DOHH2 (cell line): Measurements from ENCODE around the gene ZDHHC17.

Experiments
- H3F3A ChIP-seq: fragments of 200-600 bp; sonication (generic), shearing (Covaris generic); 2 replicates; pipeline ENCODE4 v1.6.0; 2016; ENCODE audit warnings: antibody characterized with exemption, mild to moderate bottlenecking; ENCODE audit not compliant: control insufficient read depth, insufficient read depth
- H3K27ac ChIP-seq: fragments of 200-600 bp; sonication (generic); 2 replicates; pipeline ENCODE4 v1.5.1; 2014; ENCODE audit warnings: low read depth, mild to moderate bottlenecking, low read length, moderate library complexity
- H3K27me3 ChIP-seq: fragments of 200-600 bp; sonication (generic); 2 replicates; pipeline ENCODE4 v1.6.1; 2014; ENCODE audit warnings: mild to moderate bottlenecking, low read length, mixed read lengths; ENCODE audit not compliant: control insufficient read depth
- H3K36me3 ChIP-seq: fragments of 200-600 bp; sonication (generic); 2 replicates; pipeline ENCODE4 v1.6.1; 2014; ENCODE audit warnings: mild to moderate bottlenecking, low read length, moderate library complexity, mixed read lengths; ENCODE audit not compliant: control insufficient read depth
- H3K4me1 ChIP-seq: fragments of 200-600 bp; sonication (generic); 2 replicates; pipeline ENCODE4 v1.6.1; 2014; ENCODE audit warnings: mild to moderate bottlenecking, low read length, mixed read lengths; ENCODE audit not compliant: control insufficient read depth
- H3K4me2 ChIP-seq: fragments of 200-600 bp; sonication (generic); 2 replicates; pipeline ENCODE4 v1.6.0; 2014; ENCODE audit warnings: mild to moderate bottlenecking, low read length, moderate library complexity
- H3K4me3 ChIP-seq: fragments of 200-600 bp; sonication (generic); 2 replicates; pipeline ENCODE4 v1.5.1; 2014; ENCODE audit warnings: mild to moderate bottlenecking, low read length, mixed read lengths
- H3K79me2 ChIP-seq: fragments of 200-600 bp; sonication (generic); 2 replicates; pipeline ENCODE4 v1.6.1; 2014; ENCODE audit warnings: mild to moderate bottlenecking, low read length, mixed read lengths; ENCODE audit not compliant: control insufficient read depth
- H3K9me2 ChIP-seq: fragments of 200-600 bp; sonication (generic); replicated peaks from 2 replicates; pipeline ENCODE4 v1.6.1; 2014; ENCODE audit warnings: mild to moderate bottlenecking, low read length, mixed read lengths; ENCODE audit not compliant: control insufficient read depth
- H3K9me3 ChIP-seq: fragments of 200-600 bp; sonication (generic); 2 replicates; pipeline ENCODE4 v1.6.1; 2014; ENCODE audit warnings: antibody characterized with exemption, low read length, mixed read lengths; ENCODE audit not compliant: control insufficient read depth, insufficient read depth
- H4K20me1 ChIP-seq: fragments of 200-600 bp; sonication (generic); 2 replicates; pipeline ENCODE4 v1.6.0; 2014; ENCODE audit warnings: low read depth, mild to moderate bottlenecking, antibody characterized with exemption, low read length, moderate library complexity; ENCODE audit not compliant: control insufficient read depth, insufficient read depth
- EZH2phosphoT487 ChIP-seq: fragments of 200-600 bp; sonication (generic); IDR thresholded peaks from 2 replicates; pipeline ENCODE4 v1.6.1; 2017; ENCODE audit warnings: borderline replicate concordance, mild to moderate bottlenecking, antibody characterized with exemption, low read length, moderate library complexity, mixed read lengths
- TF ChIP-seq, protein P1 (sequence below): fragments of 200-600 bp; sonication (generic); IDR thresholded peaks from one replicate; pipeline ENCODE4 v1.5.1; 2014; ENCODE audit warnings: antibody characterized with exemption, mild to moderate bottlenecking, low read depth, low read length; ENCODE audit not compliant: poor library complexity, severe bottlenecking

The ZDHHC17 gene

DNA sequence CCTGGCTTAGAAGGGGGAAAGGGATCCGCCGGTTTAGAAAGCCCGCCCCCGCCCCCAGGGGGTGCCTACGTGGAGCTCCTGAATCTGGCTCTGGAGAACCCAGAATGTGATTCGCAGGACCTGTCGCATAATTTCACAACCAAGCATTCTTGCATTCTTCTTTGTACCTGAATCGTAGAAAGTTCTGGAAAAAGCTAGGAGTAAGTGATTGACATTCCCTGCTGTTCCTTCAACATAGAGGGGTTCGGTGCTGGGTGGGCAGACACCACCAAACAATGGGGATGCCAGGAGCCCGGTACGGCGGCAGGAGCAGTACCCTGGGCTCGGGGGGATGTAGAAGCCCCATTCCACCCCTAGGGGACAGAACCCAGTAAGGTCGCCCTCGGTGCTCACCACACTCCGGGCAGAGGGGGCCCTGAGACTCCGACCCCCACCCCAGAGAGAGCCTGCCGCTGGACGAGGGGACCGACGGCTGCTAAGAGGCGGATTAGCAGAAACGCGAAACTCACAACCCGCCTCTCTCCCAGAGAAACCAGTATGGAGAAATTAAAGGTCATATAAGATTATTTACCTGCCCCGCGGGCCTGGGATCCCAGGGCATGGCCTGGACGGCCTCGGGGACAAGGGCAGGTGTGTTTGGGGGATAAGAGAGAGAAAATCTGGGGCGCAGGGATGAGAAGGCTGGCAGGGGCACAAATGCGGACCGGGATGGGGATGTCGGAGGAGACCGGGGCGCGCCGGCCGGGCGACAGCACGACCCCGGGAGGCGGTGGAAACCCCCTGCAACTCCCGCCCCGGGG lies 114.4 kb downstream of the ZDHHC17 start:
- Histone ChIP-seq H3K9me2 (no peaks in the 10 kb centered on the region), H4K20me1 (no peaks in the 10 kb centered on the region), H3K27me3 (peaks cover 63% of the 10 kb centered on the region), H3K4me3 (peak overlapping the region; percentile 75), H3K79me2 (no peaks in the 10 kb centered on the region), H3K36me3 (no peaks in the 10 kb centered on the region), H3K4me2 (peak overlapping the region; percentile 72), H3K27ac (no peak overlapping the region), H3F3A (peaks cover 4% of the 10 kb centered on the region; the same call in 1 of the 2 replicates), H3K4me1 (peaks cover 13% of the 10 kb centered on the region), H3K9me3 (no peaks in the 10 kb centered on the region)
- TF ChIP-seq EZH2phosphoT487 = no peak
- TF ChIP-seq, protein P1, sequence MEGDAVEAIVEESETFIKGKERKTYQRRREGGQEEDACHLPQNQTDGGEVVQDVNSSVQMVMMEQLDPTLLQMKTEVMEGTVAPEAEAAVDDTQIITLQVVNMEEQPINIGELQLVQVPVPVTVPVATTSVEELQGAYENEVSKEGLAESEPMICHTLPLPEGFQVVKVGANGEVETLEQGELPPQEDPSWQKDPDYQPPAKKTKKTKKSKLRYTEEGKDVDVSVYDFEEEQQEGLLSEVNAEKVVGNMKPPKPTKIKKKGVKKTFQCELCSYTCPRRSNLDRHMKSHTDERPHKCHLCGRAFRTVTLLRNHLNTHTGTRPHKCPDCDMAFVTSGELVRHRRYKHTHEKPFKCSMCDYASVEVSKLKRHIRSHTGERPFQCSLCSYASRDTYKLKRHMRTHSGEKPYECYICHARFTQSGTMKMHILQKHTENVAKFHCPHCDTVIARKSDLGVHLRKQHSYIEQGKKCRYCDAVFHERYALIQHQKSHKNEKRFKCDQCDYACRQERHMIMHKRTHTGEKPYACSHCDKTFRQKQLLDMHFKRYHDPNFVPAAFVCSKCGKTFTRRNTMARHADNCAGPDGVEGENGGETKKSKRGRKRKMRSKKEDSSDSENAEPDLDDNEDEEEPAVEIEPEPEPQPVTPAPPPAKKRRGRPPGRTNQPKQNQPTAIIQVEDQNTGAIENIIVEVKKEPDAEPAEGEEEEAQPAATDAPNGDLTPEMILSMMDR = peak; percentile 25

DNA sequence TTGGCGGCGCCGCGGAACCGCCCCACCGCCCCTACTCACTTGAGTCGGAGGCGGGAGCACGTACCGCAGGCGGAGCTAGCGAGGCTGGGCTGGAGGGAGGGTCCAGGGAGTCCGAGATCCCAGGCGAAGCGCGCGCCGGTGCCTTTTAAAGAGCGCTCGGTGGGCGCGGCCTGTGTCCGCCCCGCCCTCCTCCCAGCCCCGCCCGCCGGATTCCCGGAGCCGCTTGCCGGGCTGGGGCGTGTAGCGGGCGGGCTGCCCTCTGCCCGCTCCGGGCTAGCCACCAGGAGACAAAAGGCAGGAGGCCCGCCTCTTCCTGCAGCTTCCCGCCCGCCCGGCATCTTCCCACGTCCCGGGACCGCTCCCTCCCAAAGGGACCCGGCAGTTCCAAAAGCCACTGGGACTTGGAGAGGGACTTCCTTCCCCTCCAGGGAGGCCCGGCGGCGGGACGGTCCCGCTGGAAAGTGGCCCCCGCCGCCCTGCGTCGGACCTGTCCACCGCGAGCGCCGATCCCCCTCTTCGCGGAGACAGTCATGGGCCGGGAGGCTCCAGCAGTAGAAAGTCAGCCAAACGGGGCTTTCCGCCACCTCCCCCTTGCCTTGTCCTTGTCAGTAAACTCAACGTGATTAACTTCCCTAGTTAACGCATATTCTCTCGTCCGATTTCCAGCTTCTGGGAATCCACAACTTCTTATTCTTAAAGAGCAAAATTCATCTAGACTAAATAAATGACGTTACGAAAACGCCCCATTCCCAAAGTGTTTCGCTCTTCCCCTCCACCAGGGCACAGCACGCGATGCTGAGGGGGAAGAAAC lies 115.2 kb downstream of the ZDHHC17 start, which contains the start of gene CSRP2:
Gene CSRP2, minus strand, starts transcription at position 121 of the 811 bp plus-strand sequence. CDS start 12,759 bp downstream, outside the sequence.
- peak within 1 kb of the TSS; percentile 75 for H3K4me3 ChIP-seq
- TF ChIP-seq, protein P1 = no peak
- TF ChIP-seq EZH2phosphoT487 = no peak
- H3K36me3 ChIP-seq = no peaks in the 10 kb centered on the region
- no peaks in the 10 kb centered on the region for H3K9me2 ChIP-seq
- peaks cover 4% of the 10 kb centered on the region; the same call in 1 of the 2 replicates for H3F3A ChIP-seq
- no peaks in the 10 kb centered on the region for H4K20me1 ChIP-seq
- no peaks in the 10 kb centered on the region for H3K79me2 ChIP-seq
- peak within 1 kb of the TSS; percentile 72 for H3K4me2 ChIP-seq
- no peak within 1 kb of the TSS for H3K27ac ChIP-seq
- H3K27me3 ChIP-seq = peaks cover 64% of the 10 kb centered on the region
- no peaks in the 10 kb centered on the region for H3K9me3 ChIP-seq
- H3K4me1 ChIP-seq = peaks cover 13% of the 10 kb centered on the region

DNA sequence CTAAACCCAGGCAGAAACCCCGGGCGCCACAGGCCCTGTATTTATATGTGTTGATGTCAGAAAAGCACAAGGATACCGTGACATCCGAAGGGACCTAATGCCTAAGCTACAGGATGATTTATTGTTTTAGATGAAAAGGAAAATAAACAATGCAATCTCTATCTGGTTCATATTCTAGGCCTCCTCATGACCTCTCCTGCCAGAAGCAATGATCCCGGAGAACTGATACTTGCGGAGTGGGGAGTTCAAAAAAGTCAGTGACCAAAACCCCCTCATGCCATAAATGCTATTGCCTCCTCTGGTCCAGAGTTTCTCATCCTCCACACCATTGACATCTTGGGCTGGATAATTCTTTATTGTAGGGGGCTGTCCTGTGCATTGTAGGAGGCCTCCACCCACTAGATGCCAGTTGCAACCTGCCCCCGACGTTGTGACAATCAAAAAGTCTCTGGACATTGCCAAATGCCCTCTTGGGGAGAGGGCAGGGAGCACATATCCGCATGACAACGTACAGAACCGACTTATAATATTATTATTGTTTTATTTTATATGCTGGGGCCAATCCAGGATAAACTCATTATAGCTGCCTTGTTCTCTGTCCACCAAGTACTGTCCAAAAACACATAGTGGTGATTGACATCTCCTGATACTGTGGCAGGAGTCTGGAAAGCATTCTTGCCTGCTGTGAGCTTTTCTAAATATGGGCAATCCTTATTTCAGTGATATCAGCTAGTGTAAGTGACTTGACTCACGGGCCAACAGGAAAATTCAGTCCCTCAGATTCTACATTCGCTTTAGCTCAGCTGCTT lies 116.0 kb downstream of the ZDHHC17 start:
- Histone ChIP-seq H3K4me3 (peak overlapping the region; percentile 75), H3K27me3 (peaks cover 64% of the 10 kb centered on the region), H3K4me1 (peaks cover 13% of the 10 kb centered on the region), H3K79me2 (no peaks in the 10 kb centered on the region), H3K9me2 (no peaks in the 10 kb centered on the region), H3F3A (peaks cover 4% of the 10 kb centered on the region; the same call in 1 of the 2 replicates), H3K36me3 (no peaks in the 10 kb centered on the region), H4K20me1 (no peaks in the 10 kb centered on the region), H3K27ac (no peak overlapping the region), H3K9me3 (no peaks in the 10 kb centered on the region), H3K4me2 (peak overlapping the region; percentile 72)
- TF ChIP-seq, protein P1 = no peak
- TF ChIP-seq EZH2phosphoT487 = no peak
